RWPE2 (cell line): Measurements from ENCODE around the gene HNRNPLL.

Source experiments
- ATAC-seq: fragments of 200-7000 bp; cut with Tn5 transposase; 3 replicates; pipeline ENCODE4 v1.9.1; 2021; ENCODE audit warnings: low read depth
- DNase-seq: peaks from one replicate; pipeline ENCODE4 v3.0.0-alpha.2; 2020; ENCODE audit warnings: low spot score
- H3K27ac ChIP-seq: fragments of 450-650 bp; 2 replicates; pipeline ENCODE4 v1.5.1; 2017; ENCODE audit warnings: mild to moderate bottlenecking; ENCODE audit not compliant: poor library complexity, severe bottlenecking
- H3K27me3 ChIP-seq: fragments of 250-450 bp; sonication (Bioruptor Pico); 2 replicates; pipeline ENCODE4 v1.5.1; 2021; ENCODE audit warnings: mild to moderate bottlenecking, moderate library complexity; ENCODE audit not compliant: insufficient read depth, poor library complexity, severe bottlenecking
- H3K36me3 ChIP-seq: fragments of 250-450 bp; sonication (Bioruptor Pico); 2 replicates; pipeline ENCODE4 v1.5.1; 2020; ENCODE audit warnings: low read depth, mild to moderate bottlenecking, moderate library complexity
- H3K4me1 ChIP-seq: fragments of 250-450 bp; sonication (Bioruptor Pico); 2 replicates; pipeline ENCODE4 v1.5.1; 2021; ENCODE audit warnings: mild to moderate bottlenecking, moderate library complexity; ENCODE audit not compliant: insufficient read depth, poor library complexity, severe bottlenecking
- H3K4me3 ChIP-seq: fragments of 250-450 bp; sonication (Bioruptor Pico); 2 replicates; pipeline ENCODE4 v1.5.1; 2021; ENCODE audit warnings: mild to moderate bottlenecking, moderate library complexity; ENCODE audit not compliant: severe bottlenecking
- H3K9me3 ChIP-seq: fragments of 250-450 bp; sonication (Bioruptor Pico); 2 replicates; pipeline ENCODE4 v1.5.1; 2021; ENCODE audit warnings: mild to moderate bottlenecking, moderate library complexity; ENCODE audit not compliant: severe bottlenecking
- CTCF ChIP-seq: fragments of 450-650 bp; IDR thresholded peaks from one replicate; pipeline ENCODE4 v1.5.1; 2017; ENCODE audit warnings: mild to moderate bottlenecking, moderate library complexity; ENCODE audit not compliant: poor library complexity, severe bottlenecking

Gene HNRNPLL

GRCh38 chr2:38592951-38593350 lies 9.8 kb downstream of the HNRNPLL start:
- ATAC-seq (peak; percentile 96), DNase-seq (no peak)
- no peak for TF ChIP-seq CTCF
- peaks cover 21% of the 10 kb centered on the region for H3K4me1 ChIP-seq
- H3K9me3 ChIP-seq: no peaks in the 10 kb centered on the region
- no peak overlapping the region for H3K4me3 ChIP-seq
- H3K27ac ChIP-seq: peak overlapping the region; percentile 40
- no peaks in the 10 kb centered on the region for H3K27me3 ChIP-seq
- H3K36me3 ChIP-seq: peaks cover 30% of the 10 kb centered on the region

- H3K4me3 ChIP-seq: no peak overlapping the region
- TF ChIP-seq CTCF: no peak
- H3K9me3 ChIP-seq: no peaks in the 10 kb centered on the region
- peaks cover 21% of the 10 kb centered on the region for H3K4me1 ChIP-seq
- no peak overlapping the region for H3K27ac ChIP-seq
- no peak for DNase-seq
- ATAC-seq: no peak
- H3K36me3 ChIP-seq: peaks cover 37% of the 10 kb centered on the region
- no peaks in the 10 kb centered on the region for H3K27me3 ChIP-seq
These were observed 11.6 kb downstream of the HNRNPLL start for GRCh38 chr2:38591152-38591551.

GRCh38 chr2:38590053-38590452 lies 12.7 kb downstream of the HNRNPLL start:
- ATAC-seq (no peak), DNase-seq (no peak)
- H3K4me1 ChIP-seq: peaks cover 21% of the 10 kb centered on the region
- no peak overlapping the region for H3K4me3 ChIP-seq
- TF ChIP-seq CTCF: no peak
- H3K9me3 ChIP-seq: no peaks in the 10 kb centered on the region
- H3K36me3 ChIP-seq: peaks cover 46% of the 10 kb centered on the region
- no peak overlapping the region for H3K27ac ChIP-seq
- no peaks in the 10 kb centered on the region for H3K27me3 ChIP-seq

- Histone ChIP-seq H3K36me3 (peaks cover 64% of the 10 kb centered on the region), H3K9me3 (no peaks in the 10 kb centered on the region), H3K4me1 (no peaks in the 10 kb centered on the region), H3K4me3 (no peak overlapping the region), H3K27ac (no peak overlapping the region), H3K27me3 (no peaks in the 10 kb centered on the region)
- no peak for TF ChIP-seq CTCF
- ATAC-seq (no peak), DNase-seq (no peak)
These were observed 15.8 kb downstream of the HNRNPLL start for GRCh38 chr2:38586931-38587330.

GRCh38 chr2:38584881-38585280 lies 17.8 kb downstream of the HNRNPLL start:
- Histone ChIP-seq H3K4me1 (no peaks in the 10 kb centered on the region), H3K36me3 (peaks cover 68% of the 10 kb centered on the region), H3K27ac (no peak overlapping the region), H3K9me3 (no peaks in the 10 kb centered on the region), H3K4me3 (no peak overlapping the region), H3K27me3 (no peaks in the 10 kb centered on the region)
- DNase-seq (no peak), ATAC-seq (no peak)
- no peak for TF ChIP-seq CTCF
